GM18873 (cell line): ENCODE measurements around the gene POSTN.

Source experiments
- ATAC-seq: cut with Tn5 transposase; IDR thresholded peaks from one replicate; pipeline ENCODE4 v1.9.1; 2021; ENCODE audit warnings: mild to moderate bottlenecking, moderate library complexity, moderate number of reproducible peaks; ENCODE audit not compliant: unreplicated experiment, low FRiP score

The POSTN gene, protein sequence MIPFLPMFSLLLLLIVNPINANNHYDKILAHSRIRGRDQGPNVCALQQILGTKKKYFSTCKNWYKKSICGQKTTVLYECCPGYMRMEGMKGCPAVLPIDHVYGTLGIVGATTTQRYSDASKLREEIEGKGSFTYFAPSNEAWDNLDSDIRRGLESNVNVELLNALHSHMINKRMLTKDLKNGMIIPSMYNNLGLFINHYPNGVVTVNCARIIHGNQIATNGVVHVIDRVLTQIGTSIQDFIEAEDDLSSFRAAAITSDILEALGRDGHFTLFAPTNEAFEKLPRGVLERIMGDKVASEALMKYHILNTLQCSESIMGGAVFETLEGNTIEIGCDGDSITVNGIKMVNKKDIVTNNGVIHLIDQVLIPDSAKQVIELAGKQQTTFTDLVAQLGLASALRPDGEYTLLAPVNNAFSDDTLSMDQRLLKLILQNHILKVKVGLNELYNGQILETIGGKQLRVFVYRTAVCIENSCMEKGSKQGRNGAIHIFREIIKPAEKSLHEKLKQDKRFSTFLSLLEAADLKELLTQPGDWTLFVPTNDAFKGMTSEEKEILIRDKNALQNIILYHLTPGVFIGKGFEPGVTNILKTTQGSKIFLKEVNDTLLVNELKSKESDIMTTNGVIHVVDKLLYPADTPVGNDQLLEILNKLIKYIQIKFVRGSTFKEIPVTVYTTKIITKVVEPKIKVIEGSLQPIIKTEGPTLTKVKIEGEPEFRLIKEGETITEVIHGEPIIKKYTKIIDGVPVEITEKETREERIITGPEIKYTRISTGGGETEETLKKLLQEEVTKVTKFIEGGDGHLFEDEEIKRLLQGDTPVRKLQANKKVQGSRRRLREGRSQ

DNA sequence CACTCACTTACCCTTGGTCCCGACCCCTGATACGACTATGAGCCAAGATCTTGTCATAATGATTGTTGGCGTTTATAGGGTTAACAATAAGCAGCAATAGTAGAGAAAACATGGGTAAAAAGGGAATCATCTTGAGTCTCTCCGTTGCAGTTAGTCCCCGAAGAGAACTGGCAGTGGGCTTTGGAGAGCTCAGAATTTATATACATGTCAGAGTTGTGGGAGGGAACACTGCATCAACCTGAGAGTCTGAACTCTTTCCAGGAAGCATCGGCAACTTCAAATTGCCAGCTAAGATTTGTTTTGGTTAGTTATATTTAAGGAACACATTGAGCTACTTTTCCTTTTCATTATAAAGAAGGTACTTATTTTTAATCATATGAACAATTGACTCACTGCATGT is at the start of gene POSTN:
Gene POSTN, minus strand, starts transcription at position 172 of the 400 bp plus-strand sequence. Its CDS starts 42 bp downstream, at position 130.
- ATAC-seq = no peak

DNA sequence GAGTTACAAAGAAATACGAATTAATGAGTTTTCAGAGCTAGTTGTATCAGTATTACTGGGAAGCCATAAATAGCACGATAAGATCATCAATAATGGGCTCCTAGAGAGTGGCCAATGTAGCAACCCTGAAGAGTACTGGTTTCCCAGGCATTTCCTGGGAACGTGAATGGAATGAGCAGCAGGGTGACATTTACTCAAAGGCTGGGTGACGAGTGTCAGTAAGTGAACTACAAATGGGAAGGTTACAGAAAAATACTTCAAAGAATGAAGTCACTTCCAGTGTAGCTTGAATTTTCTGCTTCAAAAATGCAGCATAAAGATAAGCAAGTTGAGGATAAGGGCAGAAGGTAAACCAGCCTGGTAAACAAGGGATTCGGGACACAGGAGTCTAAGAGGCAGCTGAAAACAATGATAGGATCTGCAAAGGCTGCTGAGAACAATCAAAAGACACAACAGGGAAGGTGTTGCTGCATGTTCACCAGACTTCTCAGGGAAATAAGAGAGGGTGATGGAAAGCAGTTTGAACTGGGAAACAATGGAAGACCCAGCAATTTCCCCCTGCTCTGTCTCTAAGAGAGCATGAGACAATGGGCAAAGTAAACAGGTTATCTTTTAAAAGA is 48.6 kb upstream of the POSTN start:
- ATAC-seq = no peak

DNA sequence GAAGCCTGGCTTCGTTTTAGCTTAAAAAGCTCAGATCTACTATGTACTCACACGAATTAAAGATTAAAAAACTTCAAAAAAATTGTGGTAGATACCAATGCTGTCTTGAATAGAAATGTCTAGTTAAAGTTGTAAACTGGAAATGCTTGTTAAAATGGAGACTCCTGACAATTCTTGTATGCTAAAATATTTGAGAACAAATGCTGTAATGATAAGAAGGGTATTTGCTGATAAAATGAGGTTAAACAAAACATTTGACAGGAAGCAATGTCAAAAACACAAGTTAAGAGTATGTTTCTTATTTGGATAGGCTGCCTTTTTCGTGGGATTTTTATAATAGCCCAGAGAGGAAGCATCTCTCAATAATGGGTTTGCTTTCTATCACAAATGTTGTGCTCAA is 48.0 kb upstream of the POSTN start:
- ATAC-seq = no peak

DNA sequence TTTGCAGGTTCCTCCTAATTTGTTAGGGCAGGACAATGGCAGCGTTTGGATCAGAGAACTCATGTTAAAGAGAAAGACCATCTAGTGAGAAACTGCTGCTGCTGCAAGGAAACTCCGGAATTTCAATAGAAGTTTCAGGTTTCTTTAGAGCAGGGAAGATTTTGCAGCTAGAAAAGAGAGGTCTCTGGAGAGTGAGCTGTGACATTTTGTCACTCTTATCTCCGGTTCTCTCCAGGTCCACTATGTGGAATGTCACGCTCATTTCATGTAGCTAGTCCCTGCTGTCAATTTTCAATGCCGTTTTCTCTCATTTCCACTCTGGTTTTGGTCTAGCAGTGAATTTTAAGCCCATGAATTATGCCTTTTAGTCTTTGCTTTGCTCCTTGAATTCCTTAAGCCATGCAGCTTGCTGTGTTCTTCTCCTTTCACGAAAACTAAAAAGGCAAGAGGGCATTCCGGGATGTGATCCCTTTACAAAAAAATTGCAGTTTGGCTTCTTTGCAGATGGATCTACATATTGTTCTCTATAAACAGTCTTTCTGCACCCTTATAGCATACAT is 46.7 kb upstream of the POSTN start:
- ATAC-seq = no peak

DNA sequence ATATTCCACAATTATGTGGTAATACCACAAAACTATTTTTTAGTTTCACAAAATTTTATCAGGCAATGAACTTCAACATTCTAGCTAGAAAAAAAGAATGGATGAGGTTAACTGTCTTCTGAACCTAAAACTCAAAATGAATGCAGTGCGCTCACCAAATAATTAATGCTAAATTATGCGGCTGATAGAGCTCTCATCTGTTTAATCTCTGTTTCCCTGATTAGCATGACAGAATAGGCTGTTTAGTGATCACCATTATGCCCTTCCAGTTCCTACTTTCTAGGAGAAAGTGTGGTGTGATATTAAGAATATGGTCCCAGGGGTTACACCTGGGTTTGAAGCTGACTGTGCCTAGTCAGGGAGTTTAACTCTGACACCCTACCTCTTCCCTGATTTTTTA is 42.8 kb upstream of the POSTN start:
- ATAC-seq = no peak

DNA sequence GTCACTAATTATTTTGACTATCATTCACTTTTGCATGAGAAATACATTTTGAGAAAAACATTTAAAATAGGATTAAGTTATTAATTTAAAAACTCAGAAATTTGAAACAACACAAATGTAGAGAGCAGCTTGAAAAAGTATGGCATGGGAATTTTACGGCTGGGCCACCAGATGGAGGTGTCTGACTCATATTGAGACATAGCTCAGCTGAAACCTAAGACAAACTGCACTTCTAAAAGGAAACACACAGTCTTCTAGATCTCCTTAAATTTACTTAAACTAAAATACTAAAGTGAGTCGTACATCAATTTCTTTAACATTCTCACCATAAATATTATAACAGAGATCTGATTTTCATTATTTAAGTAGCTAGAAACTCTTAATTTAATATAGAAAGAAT is 41.9 kb upstream of the POSTN start:
- ATAC-seq = no peak

DNA sequence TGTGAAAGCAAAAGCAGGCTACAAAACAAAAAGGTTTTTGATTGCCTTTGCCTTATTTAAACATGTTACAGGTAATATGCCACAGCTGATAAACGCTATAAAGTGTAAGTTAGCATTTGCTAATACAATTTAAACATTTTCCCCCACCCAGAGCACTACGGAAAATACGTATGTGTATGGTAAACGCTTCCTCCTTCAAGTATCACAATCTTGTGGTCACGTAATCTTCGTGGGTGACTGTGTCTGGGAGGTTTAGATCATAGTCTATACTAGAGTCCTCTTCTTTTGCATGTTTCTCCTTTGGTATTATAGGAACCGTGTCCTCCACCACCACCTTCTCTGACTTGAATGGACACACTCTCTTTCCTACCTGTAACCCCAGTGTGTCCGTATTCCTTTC is 38.1 kb upstream of the POSTN start:
- ATAC-seq = no peak

DNA sequence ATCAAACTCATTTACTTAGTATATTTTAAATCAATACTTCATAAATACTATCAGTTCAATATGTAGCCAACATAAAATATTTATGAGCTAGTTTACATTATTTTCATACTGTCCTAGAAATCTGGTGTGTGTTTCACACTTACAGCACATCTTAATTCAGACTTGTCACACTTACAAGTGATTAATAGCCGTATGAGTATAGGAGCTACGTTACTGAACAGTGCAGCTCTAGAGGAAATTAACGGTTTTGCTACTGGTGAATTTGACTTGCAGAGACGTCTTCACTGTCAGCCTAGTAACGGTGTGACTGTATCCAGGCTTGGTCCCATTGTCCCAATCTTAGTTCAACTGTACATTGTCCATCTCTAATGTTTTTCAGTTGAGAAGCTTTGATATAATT is 33.7 kb upstream of the POSTN start:
- ATAC-seq = no peak

DNA sequence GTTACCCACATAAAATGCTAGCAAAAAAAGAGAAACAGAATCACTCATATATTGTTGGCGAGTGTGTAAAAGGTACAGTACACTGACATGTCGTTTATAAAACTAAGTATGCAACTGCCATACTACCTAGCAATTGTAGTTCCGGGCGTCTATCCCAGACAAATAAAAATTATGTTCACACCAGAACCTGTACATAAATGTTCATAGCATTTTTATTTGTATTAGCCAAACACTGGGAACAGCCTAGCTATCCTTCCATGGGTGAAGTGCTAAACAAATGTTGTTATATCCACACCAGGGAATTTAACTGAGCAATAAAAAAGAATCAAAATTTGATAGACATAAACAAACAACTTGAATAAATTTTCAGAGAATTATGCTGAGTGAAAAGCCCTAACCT is 28.9 kb upstream of the POSTN start:
- ATAC-seq = no peak

DNA sequence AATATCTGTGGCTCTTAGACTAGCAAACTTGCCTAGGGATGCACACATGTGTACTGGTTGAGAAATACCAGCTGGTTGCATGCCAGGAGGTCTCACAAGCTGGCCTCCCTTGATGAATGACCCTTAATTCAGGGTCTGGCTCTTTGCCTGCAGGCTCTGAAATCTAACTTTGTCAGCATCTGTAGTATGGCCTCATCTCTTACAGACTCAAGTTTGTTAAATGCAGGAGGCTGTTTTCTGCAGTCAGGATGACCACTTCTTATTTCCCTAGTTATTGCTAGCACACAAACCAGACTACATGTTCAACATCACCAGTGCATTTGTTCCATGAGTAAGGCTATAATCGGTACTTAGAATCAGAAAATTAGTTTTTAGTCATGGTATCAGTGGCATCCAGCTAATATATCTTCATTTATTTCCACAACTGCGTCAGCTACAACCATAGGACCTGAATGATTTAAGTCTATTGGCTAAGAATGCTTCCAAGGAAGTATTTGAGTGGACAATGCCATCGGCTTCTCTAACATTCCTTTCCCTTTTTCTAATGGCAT is 23.3 kb upstream of the POSTN start:
- ATAC-seq = no peak

DNA sequence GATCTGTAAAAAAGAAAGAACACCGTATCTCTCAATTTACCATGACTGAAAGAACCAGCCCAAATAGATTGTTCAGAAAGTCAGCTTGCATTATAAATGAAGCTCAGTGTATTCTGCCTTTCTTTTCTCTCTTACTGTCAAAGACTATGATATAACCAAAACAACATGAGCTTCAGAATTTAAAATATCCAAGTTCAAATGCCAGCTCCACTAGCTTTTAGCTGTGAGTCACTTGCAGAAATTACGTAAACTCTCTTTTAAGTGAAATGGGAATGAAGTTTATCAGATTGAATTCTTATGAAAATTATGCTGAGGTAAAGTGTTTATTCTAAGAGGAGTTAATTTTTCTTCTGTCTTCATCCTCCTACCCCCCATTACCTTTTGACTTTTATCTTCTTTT is 20.0 kb upstream of the POSTN start:
- no peak for ATAC-seq

DNA sequence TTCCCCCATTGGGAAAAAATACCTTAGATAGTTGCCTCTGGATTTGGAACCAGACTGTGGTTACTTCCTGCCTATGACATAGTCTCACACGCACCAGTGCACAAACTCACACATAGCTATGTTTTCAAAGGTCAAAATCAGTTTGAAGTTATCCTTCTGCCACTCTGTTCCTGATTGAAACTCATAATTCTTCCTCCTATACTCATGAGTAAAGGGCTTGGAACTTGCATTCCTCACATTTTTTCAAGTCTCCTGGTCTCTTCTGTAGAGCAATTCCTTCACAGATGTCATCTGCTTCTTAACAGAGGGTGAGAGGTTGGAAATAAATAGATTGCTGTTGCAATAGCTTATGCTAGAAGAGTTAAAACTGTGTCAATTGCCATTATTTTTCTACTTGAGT is 18.6 kb upstream of the POSTN start:
- no peak for ATAC-seq

DNA sequence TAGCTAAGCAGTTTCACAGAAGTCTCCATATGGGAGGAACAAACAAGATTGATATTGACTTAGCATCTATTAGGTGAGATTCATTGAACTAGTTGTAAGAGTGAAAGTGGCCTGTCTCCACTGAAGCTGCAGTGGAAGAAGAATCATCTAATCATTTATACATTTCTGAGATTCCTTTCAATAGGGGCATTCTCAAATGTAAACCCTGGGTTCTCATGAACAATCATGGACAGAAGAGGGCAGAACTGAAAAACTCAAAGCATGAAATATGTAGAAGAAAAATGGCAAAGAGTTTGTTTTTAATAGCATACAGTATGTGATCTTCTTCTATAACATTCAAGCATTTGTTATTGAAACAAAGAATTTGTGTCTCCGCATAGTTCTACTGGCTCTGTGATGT is 17.6 kb upstream of the POSTN start:
- no peak for ATAC-seq

DNA sequence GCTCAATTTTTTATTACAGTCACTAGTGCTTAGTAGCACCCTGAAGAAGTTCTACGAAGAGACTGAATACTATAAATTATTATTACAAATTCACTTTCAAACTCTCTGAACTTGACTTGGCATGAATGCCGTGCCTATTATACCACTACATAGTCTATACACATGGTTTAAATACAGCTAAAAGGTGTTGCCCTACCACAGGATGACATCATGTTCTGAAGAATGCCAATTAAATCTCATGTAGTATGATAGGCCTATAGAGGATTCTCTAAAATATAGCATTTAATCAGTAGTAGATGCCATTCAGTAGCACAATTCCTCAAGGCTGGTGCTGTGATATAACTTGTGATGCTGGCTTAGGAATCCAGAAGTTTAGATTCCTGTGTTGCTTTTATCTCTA is 16.7 kb upstream of the POSTN start:
- ATAC-seq = no peak

DNA sequence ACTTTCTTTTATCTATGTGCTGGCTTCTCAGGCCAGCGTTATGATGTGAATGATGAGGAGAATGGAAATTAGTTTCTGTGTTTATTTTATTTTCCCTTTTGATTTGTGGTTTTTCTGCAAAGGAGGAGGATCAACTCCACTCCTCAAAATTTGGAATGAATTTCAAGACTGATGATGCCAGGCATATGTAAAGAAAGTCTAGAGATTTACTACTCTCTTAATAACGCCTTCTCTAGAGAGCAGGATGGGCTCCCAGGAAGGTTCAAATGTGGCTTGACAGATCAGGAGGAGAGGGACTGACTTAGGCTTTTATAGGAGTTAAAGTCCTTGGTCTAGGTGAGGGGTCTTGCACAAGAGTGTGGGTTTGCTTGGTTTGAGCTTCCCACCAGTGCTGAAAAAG is 15.1 kb upstream of the POSTN start:
- no peak for ATAC-seq

DNA sequence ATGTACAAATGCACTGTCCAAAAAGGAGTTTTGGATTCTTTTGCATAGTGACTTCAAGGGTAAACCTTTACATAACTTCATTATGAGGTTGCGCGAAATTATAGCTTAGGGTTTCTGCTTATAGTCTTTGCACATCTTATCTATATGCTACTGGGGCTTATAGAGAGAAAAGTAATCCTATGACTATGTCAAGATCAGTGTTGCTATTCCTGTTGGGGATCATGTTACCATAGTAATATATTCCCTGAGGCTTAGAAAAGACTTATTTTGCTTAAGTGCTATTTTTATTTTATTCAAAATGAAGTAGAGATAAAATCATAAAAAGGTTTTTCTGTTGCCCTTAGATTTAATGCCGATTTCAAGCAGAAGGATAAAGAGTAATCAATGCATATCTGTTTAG is 14.7 kb upstream of the POSTN start:
- no peak for ATAC-seq

DNA sequence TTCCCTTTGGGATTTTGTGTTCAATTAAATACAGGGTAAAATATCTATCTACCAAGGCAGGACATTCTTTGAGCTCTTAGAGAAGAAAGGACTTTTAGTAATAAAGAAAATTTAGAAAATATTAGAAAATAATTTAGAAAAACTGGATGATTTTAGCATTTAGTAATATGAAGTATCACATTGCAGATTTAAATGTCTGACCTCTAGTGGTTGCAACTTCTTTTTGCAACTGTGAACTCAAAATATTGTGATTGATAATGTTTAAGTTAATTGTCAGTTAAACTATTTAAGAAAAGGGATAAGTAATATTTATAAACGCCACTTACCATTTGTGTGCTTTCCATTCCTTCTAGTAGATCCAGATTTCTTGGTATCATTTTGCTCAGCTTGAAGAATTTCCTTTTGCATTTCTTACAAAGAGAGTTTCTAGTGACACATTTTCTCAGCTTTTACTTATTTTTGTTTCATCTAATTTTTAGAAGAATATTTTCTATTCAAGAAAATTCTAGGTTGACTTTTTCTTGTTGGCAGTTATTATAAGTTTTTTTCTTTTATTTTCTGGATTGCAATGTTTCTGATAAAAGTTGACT is 10.3 kb upstream of the POSTN start:
- ATAC-seq = no peak

DNA sequence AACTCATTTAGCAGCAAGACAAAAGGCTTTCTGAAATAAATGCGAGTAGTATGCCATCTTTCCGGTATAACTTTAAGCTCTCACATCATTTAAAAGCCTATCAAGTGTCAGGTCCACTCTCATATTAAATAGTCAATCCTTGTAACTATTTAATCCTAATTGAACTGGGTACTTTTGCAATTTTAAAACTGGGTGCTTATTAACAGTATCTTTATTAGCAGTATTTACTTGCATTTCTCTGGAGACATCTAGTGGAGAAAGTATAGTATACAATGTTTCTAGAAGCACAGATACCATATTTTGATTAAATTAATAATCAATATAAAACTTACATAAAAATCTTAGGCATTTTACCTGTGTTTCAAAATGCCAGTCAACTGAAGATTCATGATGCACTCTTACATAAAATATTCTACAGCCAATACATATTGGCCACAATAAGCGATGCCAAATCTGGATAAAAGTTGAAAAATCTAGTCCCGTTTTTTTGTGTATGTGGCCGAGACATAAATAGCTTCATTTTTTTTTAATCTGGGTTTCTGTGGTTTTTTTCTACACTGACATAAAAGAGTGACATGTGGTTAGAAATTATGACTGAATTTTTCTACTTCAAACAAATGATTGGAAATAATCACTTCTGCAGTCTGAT is 4.3 kb upstream of the POSTN start:
- ATAC-seq = no peak

DNA sequence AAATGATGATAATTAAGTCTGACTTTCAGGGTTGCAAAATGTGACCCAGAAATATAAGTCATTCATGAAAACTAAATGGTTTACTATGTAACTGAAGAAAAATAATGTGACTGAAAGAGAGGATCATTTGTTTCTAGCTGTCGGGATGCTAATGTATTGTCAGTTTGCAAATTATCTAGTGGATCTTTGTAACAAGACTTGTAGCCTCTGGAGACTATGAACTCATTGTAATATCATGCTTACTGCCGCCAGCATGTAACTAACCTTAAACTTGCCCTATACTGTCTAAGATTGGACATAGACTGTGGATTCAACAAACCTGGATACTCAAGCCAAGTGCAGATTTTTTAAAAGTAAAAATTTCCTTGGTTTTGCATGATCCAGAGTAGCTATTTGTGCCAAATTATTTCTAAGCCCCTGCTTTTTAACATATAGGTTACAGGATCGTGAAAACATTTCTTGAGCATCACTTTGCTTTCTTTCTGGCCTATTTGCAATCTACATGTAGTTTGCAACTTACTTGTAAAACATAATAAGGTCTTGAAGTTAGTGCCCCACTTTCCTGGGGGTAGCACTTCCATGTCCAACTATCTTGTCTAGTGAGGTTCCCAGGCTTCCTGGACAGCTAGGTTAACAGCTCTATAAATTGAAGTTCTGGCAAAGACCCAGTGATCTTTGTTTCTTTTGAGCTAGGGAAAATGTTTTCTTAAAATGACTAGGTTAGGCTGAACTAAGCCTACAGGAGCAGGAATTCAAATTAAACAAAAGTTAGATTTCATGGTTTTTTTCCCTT is 3.3 kb upstream of the POSTN start:
- no peak for ATAC-seq
